ENCODE data around the gene LRFN5.
"Not testable (repeated sequence)": the region's sequence is repeated elsewhere in the genome, so short reads cannot be mapped to it uniquely, and the experiment has no call there.

The LRFN5 gene

DNA sequence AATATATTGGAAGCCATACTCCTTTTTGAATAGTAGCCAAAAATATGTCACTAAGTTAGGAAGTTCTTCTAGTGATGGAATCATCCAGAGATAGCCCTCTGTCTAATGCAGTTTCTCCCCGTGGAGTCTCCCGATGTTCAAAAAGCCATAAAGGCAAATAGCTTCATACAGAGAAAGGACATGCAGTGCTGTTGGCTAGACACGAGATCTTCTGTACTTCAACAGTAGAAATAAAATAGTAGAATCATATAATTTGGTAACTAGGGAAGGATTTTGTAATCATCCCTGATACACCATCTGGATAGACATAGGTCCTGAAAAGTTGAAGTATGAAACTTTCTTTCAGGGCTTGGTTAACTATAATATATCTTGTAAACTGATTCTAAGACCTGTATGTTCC, 27.6 kb downstream of the LRFN5 start:
- no peak overlapping the region for H3K27ac ChIP-seq
- no peak for DNase-seq (ENCODE audit: low read depth, low spot score)

- no peak overlapping the region for H3K27ac ChIP-seq
- no peak for DNase-seq (ENCODE audit: low read depth, low spot score)
These were observed 30.1 kb downstream of the LRFN5 start for GRCh38 chr14:41636492-41637392.

GRCh38 chr14:41641690-41642089, 35.0 kb downstream of the LRFN5 start:
- H3K27ac ChIP-seq, result no peak overlapping the region
- no peak for DNase-seq (ENCODE audit: low read depth, low spot score)

GRCh38 chr14:41642367-41642766, 35.7 kb downstream of the LRFN5 start:
- DNase-seq (ENCODE audit: low read depth, low spot score), result no peak
- H3K27ac ChIP-seq, result no peak overlapping the region

- DNase-seq (ENCODE audit: low read depth, low spot score), result no peak
- no peak overlapping the region for H3K27ac ChIP-seq
These were observed 36.1 kb downstream of the LRFN5 start for GRCh38 chr14:41642789-41643188.

DNA sequence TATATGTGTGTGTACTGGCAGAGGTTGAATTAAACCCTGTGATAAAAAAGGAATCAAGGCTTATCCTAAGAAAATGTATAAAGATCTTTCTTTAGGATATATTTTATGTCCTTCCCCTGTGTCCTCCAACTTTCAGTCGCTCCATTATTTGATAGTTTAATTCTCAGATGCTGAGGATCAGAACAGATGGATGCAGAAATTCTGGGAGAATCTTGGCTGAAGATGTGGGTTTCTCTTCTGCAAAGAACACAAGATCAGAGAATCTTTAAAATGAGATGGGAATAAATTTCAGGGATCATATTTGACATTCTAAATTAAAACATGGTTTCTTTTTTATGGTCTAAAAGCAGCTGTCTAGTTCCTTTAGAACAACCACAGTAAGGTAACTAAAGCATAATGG, 37.9 kb downstream of the LRFN5 start:
- no peak for DNase-seq (ENCODE audit: low read depth, low spot score)
- H3K27ac ChIP-seq, result no peak overlapping the region

DNA sequence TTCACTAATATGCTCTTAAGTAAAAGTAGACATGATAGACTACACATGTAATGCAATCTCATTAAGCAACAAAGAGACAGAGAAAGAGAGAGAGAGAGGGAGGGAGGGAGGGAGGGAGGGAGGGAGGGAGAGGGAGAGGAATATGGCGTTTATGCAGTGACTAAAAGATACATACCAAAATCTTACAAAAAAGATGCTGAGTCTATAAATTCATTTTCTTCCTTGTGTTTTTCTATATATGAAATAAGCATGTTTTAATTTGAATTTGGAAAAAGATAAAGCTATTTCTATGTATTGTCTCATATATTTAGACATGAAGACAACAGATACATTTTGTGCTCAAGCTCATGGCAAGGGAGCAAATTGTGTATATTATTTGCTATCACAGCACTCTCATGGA, 44.1 kb downstream of the LRFN5 start:
- no peak overlapping the region for H3K27ac ChIP-seq
- DNase-seq (ENCODE audit: low read depth, low spot score), result no peak

DNA sequence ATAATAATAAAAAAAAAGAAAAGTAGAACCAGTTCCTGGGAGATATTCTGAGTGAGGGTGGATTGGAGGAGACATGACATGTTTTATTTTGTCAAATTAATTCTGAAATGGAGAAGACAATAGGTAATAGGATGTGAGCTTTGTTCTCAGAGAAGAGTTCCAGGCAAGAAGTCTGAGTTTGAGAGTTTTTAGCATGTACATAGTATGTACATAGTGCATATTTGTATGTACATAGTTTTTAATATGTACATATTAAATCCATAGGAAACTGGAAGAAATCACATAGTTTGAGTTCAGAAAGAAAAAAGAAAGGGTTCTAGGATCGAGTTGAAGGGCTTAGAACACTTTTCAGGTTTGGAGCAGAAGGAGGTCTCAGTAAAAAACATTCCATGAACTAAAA, 47.5 kb downstream of the LRFN5 start:
- no peak for DNase-seq (ENCODE audit: low read depth, low spot score)

GRCh38 chr14:41662780-41663472, 56.2 kb downstream of the LRFN5 start:
- DNase-seq (ENCODE audit: low read depth, low spot score), result no peak

More for the DNA sequence above, 47.5 kb downstream of the LRFN5 start:
- no peak overlapping the region for H3K27ac ChIP-seq

GRCh38 chr14:41663473-41663850, 56.8 kb downstream of the LRFN5 start:
- no peak for DNase-seq (ENCODE audit: low read depth, low spot score)
- H3K27ac ChIP-seq, result no peak overlapping the region

More at GRCh38 chr14:41662780-41663472, 56.2 kb downstream of the LRFN5 start:
- no peak overlapping the region for H3K27ac ChIP-seq

DNA sequence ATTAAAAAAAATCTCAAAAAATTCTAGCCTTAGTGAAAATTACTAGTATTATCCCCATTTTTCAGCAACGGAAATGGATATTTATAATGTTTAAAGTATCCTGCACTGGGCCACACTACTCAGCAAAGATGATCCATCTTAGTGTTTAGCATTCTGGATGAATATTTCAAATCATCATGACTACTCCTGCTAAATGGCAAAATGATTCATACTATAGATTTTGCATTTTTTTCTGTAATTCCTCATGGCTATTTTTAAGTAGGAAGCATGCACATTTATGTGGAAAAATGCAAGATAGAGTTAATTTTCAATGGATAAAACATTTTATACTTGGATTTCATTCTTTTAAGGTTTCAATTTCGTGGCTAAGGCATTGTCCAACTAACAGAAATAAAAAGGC, 59.6 kb downstream of the LRFN5 start:
- no peak for DNase-seq (ENCODE audit: low read depth, low spot score)
- no peak overlapping the region for H3K27ac ChIP-seq

DNA sequence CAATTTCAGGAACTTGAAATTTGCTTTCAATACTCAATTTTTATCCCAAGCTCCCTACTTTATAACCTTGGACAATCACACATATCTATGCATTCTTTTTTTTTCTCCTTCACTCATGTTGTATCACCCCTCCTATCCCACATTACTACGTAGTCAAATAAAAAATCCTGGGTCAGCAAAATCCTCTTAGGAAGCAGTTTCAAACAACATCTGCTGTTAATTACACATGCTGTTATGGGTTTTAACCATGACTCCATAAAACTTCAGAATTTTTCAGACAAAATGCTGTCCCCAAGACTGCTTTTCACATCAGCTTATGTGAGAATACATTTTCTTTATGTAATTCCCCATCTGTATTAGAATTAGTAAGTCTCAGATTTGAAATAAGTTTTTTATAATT, 61.7 kb downstream of the LRFN5 start:
- no peak overlapping the region for H3K27ac ChIP-seq
- no peak for DNase-seq (ENCODE audit: low read depth, low spot score)

DNA sequence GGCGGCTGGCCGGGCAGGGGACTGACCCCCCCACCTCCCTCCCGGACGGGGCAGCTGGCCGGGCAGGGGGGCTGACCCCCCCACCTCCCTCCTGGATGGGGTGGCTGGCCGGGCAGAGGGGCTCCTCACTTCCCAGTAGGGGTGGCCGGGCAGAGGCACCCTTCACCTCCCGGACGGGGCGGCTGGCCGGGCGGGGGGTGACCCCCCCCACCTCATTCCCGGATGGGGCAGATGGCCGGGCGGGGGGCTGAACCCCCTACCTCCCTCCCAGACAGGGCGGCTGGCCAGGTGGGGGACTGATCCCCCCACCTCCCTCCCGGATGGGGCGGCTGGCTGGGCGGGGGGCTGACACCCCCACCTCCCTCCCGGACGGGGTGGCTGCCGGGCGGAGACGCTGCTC, 66.9 kb downstream of the LRFN5 start:
- not testable (repeated sequence) for DNase-seq (ENCODE audit: low read depth, low spot score); H3K27ac ChIP-seq

- H3K27ac ChIP-seq; DNase-seq (ENCODE audit: low read depth, low spot score): not testable (repeated sequence)
These were observed 67.9 kb downstream of the LRFN5 start for GRCh38 chr14:41674511-41674971.

DNA sequence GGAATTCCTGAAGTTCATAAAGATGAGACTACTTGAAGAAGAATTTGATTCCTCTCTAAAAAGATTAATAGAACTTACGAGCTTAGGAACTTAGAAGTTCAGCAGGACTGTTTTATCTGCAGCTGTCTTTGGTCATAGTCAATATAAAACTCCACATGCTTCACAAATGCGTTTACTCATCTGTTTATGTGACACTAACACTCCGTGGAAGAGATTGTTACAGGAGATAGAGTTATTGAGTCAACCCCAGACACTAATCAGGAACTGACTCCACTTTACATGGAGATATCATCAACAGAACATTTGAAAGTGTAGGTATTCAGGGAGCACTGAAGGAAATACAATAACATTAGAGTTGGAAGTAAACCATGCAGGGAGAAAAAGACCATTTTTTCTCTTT, 92.8 kb downstream of the LRFN5 start:
- no peak overlapping the region for H3K27ac ChIP-seq
- DNase-seq (ENCODE audit: low read depth, low spot score), result no peak

GRCh38 chr14:41718477-41719166, 111.9 kb downstream of the LRFN5 start:
- DNase-seq (ENCODE audit: low read depth, low spot score), result no peak

DNA sequence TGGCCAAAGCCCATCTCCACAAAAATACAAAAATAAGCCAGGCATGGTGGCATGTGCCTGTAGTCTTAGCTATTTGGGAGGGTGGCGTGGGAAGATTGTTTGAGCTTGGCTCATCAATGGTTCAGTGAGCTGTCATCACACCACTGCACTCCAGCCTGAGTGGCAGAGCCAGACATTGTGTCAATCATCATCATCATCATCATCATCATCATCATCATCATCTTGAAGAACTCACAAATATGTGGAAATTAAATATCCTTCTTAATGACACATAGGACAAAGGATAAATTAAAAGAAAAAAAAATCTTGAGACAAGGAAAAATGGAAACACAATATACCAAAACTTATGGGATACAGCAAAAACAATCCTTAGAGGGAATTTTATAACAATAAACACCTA, 132.5 kb downstream of the LRFN5 start:
- DNase-seq (ENCODE audit: low read depth, low spot score), result no peak
- H3K27ac ChIP-seq, result no peak overlapping the region

More at GRCh38 chr14:41718477-41719166, 111.9 kb downstream of the LRFN5 start:
- H3K27ac ChIP-seq, result no peak overlapping the region

- no peak overlapping the region for H3K27ac ChIP-seq
- DNase-seq (ENCODE audit: low read depth, low spot score), result no peak
These were observed 136.5 kb downstream of the LRFN5 start for GRCh38 chr14:41743140-41743539.

DNA sequence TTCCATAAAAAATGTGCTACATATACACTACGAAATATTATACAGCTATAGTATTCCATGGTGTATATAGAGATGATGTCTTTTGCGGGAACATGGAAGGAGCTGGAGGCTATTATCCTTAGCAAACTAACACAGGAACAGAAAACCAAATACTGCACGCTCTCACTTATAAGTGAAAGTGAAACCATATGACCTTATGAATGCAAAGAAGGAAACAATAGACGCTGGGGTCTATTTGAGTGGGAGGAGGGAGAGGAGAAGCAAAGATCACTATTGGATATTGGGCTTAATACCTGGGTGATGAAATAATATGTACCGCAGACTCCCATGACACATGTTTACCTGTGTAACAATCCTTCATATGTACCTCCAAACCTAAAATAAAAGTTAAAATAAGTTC, 142.8 kb downstream of the LRFN5 start:
- no peak for DNase-seq (ENCODE audit: low read depth, low spot score)
- H3K27ac ChIP-seq, result no peak overlapping the region

DNA sequence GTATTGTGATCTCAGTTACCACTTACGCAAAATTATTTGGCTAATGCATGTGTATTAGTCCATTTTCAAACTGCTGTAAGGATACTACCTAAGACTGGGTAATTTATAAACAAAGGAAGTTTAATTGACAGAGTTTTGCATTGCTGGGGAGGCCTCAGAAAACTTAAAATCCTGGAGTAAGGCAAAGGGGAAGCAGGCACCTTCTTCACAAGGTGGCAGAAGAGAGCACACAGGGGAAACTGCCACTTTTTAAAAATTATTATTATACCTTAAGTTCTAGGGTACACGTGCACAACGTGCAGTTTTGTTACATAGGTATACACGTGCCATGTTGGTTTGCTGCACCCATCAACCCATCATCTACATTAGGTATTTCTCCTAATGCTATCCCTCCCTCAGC, 143.9 kb downstream of the LRFN5 start:
- H3K27ac ChIP-seq; DNase-seq (ENCODE audit: low read depth, low spot score): not testable (repeated sequence)
